NCI-H2029 treated with DMSO at 0.1 percent for 48 hours (cell line): ENCODE data around the gene PCDHGA1.

Experiments
- DNase-seq: peaks from one replicate; lab custom pipeline; 2025; lab: John Stamatoyannopoulos, UW

PCDHGA1 gene

DNA sequence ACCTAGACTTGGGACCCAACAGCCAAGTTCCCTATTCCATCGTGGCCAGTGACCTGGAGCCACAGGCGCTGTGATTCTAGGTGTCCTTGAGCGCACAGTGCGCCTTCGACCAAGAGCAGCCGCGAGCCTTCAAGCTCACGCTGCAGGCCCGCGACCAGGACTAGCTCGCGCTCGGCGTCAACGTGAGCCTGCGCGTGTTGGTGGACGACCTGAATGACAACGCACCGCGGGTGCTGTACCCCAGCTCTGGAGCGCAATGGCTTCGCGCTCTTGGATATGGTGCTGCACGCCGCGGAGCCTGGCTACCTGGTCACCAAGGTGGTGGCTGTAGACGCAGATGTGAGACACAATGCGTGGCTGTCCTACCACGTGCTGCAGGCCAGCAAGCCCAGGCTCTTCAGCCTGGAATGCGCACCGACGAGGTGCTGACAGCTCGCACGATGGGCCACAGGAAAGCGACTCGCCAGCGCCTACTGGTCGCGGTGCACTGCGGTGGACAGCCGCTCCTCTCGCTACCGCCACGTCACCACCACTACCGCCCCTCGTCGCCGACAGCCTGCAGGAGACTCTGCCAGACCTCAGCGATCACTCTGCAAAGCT lies 111.4 kb downstream of the PCDHGA1 start:
- DNase-seq = no peak

DNA sequence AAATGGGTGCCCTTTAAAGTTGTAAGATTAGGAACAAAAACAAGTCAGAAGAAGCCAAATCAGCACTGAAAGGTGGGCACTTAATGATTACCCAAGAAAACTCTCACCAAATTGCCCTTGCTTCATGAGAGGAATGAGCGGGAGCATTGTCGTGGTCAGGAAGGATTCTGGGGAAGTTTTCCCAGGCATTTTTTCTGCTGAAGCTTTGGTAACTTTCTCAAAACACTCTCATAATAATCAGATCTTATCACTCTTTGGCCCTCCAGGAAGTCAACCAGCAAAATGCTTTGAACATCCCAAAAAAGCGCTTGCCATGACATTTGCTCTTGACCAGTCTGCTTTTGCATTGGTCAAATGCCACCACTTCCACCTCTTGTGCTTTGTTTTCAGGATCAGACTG lies 135.0 kb downstream of the PCDHGA1 start:
- DNase-seq = no peak

DNA sequence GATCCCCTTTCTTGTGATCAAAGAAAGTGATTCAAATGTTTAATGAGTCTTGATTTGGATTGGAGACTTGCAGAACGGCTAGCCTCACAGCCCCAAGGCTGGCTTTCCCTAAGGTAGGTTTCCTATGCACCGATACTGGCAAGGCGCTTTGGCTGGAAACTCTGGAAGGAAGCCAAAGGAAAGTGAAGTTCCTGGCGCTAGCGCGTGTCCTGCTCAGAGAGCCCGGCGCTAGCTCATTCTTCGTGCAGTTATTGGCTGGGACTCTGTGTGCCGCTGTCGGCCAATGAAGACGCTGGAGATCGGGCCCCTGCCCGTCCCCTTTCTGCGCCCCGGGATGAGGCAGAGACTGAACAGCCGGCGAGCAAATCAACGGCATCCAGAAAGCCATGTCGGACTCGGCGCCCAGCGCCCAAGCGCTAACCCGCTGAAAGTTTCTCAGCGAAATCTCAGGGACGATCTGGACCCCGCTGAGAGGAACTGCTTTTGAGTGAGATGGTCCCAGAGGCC lies 145.4 kb downstream of the PCDHGA1 start, which contains the start of gene PCDHGC3:
TSS of gene PCDHGC3 (plus strand) at position 342 of the 507 bp plus-strand sequence. CDS start at position 493, 151 bp downstream.
- DNase-seq = peak; percentile 78

DNA sequence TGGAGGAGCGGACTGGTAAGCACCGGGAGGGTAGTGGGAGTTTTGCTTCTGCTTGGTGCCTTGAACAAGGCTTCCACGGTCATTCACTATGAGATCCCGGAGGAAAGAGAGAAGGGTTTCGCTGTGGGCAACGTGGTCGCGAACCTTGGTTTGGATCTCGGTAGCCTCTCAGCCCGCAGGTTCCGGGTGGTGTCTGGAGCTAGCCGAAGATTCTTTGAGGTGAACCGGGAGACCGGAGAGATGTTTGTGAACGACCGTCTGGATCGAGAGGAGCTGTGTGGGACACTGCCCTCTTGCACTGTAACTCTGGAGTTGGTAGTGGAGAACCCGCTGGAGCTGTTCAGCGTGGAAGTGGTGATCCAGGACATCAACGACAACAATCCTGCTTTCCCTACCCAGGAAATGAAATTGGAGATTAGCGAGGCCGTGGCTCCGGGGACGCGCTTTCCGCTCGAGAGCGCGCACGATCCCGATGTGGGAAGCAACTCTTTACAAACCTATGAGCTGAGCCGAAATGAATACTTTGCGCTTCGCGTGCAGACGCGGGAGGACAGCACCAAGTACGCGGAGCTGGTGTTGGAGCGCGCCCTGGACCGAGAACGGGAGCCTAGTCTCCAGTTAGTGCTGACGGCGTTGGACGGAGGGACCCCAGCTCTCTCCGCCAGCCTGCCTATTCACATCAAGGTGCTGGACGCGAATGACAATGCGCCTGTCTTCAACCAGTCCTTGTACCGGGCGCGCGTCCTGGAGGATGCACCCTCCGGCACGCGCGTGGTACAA lies 146.0 kb downstream of the PCDHGA1 start:
- peak; percentile 14 for DNase-seq

DNA sequence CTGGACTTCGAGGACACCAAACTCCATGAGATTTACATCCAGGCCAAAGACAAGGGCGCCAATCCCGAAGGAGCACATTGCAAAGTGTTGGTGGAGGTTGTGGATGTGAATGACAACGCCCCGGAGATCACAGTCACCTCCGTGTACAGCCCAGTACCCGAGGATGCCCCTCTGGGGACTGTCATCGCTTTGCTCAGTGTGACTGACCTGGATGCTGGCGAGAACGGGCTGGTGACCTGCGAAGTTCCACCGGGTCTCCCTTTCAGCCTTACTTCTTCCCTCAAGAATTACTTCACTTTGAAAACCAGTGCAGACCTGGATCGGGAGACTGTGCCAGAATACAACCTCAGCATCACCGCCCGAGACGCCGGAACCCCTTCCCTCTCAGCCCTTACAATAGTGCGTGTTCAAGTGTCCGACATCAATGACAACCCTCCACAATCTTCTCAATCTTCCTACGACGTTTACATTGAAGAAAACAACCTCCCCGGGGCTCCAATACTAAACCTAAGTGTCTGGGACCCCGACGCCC lies 146.8 kb downstream of the PCDHGA1 start:
- DNase-seq = no peak

DNA sequence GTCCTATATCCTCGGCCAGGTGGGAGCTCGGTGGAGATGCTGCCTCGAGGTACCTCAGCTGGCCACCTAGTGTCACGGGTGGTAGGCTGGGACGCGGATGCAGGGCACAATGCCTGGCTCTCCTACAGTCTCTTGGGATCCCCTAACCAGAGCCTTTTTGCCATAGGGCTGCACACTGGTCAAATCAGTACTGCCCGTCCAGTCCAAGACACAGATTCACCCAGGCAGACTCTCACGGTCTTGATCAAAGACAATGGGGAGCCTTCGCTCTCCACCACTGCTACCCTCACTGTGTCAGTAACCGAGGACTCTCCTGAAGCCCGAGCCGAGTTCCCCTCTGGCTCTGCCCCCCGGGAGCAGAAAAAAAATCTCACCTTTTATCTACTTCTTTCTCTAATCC lies 147.5 kb downstream of the PCDHGA1 start:
- DNase-seq = no peak

DNA sequence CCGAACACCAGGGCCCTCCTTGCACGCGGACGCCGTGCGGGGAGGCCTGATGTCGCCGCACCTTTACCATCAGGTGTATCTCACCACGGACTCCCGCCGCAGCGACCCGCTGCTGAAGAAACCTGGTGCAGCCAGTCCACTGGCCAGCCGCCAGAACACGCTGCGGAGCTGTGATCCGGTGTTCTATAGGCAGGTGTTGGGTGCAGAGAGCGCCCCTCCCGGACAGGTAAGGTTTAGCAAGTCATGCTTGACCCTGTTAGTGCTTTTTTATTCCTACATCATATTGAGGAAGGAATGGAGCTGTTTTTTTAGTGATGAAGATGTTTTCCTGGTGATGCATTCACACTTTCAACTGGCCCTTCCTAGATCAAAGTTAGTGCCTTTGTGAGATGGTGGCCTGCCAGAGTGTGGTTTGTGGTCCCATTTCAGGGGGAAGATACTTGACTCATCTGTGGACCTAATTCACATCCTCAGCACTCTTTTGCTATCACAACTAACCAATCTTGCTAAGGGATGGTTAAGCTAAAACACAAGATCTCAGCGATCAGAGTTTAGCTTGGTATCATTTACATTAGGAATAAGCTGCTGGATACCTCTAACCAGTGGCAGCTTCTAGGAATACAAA lies 148.1 kb downstream of the PCDHGA1 start:
- DNase-seq = peak; percentile 61

DNA sequence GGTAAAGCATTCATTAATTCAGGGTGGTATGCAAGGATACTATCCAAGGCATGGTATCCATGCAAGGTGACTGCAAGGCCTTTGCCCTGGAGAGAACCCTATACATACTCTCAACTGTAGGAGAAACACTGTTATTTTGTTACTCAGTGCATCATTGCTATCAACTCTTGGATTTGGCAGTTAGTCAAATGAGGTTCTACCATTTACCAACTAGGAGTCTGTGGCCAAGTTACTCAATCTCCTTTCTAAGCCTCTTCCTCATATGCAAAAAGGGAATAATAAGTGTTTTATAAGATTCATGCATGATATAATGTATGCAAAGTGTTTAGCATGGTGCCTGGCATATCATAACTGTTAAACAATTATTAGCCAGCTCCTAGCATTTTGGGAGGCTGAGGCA lies 149.5 kb downstream of the PCDHGA1 start:
- DNase-seq = no peak

DNA sequence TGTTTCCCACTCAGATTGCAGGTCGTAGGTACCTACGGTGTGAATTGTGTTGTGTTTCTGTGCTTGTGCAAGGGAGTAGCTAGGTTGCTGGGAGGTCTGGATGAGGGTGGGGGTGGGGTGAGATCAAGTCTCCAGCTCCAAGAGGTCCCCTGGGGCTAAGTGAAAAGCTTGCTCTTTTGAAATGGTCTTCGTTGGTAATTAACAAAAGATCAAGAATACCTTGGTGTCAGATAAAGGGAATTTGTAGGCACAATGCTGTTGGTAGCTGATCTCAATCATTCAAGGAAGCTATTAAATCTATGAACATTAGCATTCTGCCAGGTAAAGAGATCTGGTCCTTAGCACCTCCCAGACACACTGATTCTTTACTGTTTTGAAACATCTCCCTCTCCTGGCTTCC lies 153.6 kb downstream of the PCDHGA1 start:
- no peak for DNase-seq

DNA sequence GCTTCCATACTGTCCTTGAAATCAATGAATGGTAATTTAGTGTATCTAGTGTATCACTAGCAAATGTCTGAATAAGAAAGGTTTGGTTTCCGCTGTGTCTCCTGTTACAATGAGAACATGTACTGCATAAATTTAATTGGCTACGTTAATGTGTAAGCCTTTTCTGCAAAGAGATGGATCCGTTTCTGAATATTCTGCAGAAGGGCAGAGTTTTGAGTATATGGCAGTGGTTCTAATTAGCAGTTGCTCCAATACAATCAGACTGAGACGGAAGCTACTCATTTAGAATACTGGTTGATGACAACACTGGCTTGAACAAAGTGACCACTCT lies 154.0 kb downstream of the PCDHGA1 start:
- peak; percentile 13 for DNase-seq

DNA sequence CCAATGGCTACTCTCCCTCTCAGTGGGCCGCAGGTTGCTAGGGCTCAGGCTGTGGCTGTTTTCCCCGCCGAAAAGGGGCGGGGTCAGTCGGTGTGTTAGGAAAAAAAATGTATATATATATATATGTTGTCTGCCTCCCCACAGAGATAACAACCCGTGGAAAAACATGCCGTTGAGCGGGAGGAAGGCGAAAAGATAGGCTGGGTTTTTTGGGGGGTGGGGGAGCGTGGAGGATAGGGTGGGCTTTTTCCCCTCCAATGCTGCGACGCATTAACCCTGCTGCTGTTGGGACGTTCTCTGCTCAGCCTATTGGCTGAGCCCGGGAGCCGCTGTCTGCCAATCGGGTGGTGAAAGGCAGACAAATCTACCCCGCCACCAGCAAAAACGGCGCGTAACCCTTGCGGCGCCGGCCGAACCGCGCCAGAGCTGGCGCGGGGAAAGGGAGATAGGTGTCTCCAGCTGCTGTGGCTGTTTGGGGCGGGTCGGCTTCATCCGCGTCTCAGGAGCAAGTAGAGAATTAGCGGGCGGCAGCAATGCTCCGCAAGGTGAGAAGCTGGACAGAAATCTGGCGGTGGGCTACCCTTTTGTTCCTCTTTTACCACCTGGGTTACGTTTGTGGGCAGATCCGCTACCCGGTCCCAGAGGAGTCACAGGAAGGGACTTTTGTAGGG lies 154.5 kb downstream of the PCDHGA1 start, which contains the start of gene PCDHGC4:
TSS of gene PCDHGC4 (plus strand) at position 390 of the 671 bp plus-strand sequence. CDS start at position 534, 144 bp downstream.
- DNase-seq = peak; percentile 14

DNA sequence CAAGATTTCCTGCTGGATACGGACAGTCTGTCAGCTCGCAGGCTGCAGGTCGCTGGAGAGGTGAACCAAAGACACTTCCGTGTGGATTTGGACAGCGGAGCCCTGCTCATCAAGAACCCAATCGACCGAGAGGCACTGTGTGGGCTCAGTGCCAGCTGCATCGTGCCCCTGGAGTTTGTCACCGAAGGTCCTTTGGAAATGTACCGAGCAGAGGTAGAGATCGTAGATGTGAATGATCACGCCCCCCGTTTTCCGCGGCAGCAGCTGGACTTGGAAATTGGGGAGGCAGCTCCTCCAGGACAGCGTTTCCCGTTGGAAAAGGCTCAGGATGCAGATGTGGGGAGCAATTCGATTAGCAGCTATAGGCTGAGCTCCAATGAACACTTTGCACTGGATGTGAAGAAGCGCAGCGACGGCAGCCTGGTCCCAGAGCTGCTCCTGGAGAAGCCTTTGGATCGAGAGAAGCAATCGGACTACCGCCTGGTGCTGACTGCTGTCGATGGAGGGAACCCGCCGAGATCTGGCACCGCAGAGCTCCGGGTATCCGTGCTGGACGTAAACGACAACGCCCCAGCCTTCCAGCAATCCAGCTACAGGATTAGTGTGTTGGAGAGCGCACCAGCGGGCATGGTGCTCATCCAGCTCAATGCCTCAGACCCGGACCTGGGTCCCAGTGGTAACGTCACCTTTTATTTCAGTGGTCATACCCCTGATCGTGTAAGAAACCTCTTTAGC lies 155.2 kb downstream of the PCDHGA1 start:
- no peak for DNase-seq

DNA sequence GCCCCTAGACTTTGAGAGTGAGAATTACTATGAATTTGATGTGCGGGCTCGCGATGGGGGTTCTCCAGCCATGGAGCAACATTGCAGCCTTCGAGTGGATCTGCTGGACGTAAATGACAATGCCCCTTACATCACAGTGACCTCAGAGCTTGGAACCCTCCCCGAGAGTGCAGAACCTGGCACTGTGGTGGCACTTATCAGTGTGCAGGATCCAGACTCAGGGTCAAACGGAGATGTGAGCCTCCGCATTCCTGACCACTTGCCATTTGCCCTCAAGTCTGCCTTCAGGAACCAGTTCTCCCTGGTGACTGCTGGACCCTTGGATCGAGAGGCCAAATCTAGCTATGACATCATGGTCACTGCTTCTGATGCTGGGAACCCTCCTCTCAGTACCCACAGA lies 155.8 kb downstream of the PCDHGA1 start:
- no peak for DNase-seq

DNA sequence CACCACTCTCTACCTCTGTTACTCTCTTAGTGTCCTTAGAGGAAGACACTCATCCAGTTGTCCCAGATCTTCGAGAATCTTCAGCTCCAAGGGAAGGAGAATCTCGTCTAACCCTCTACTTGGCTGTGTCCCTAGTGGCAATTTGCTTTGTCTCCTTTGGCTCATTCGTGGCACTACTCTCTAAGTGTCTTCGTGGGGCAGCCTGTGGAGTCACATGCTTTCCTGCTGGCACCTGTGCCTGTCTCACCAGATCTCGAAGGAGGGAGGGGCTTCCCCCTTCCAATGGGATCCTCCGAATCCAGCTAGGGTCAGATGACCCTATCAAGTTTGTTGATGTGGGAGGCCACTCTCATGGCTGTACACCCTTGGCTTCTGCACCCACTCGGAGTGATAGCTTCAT lies 156.8 kb downstream of the PCDHGA1 start:
- no peak for DNase-seq

DNA sequence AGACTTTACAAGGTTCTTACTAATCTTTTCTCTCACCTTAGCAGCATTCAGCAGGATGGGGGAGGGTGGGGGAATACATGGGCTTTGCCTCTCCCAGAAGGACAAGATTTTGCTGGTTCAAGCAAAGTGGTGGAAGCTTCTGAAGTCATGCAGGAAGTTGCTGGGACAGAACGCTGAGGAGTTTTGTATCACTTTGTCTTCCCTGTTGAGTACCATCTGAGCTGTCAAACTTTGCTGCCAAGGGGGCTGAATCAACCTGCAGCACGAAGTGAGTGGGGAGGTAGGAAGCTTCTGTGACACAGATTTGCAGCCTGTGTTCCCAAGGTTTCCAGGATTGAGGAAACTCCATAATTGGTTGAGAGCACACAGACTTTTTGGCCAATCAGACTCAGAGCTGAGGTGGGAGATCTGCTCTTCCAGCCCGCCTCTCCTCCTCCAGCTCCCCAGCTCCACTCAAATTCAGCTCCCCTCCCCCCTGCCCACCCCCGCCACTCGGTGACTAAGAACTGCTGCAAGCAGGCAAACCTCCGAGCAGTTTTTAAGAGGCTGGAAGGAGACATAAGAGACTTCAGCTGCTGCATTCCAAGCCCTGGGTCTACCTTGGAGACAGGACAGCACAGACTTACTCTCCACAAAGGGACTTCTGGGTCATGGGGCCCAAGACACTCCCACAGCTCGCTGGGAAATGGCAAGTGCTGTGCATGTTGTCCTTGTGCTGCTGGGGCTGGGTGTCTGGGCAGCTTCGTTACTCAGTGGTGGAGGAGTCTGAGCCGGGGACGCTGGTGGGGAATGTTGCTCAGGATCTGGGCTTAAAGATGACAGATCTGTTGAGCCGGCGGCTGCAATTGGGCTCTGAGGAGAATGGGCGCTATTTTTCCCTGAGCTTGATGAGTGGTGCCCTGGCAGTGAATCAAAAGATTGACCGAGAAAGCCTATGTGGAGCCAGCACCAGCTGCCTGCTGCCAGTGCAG lies 158.6 kb downstream of the PCDHGA1 start, which contains the start of gene PCDHGC5:
TSS of gene PCDHGC5 (plus strand) at position 491 of the 971 bp plus-strand sequence. CDS start at position 651, 160 bp downstream.
- DNase-seq = no peak

DNA sequence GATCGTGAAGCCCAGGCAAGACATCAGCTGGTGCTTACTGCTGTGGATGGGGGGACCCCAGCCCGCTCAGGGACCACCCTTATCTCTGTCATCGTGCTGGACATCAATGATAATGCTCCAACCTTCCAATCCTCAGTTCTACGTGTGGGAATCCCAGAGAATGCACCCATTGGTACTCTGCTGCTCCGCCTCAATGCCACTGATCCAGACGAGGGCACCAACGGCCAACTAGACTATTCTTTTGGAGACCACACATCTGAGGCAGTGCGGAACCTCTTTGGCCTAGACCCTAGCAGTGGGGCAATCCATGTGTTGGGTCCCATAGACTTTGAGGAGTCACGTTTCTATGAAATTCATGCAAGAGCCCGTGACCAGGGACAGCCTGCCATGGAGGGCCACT lies 159.5 kb downstream of the PCDHGA1 start:
- no peak for DNase-seq

DNA sequence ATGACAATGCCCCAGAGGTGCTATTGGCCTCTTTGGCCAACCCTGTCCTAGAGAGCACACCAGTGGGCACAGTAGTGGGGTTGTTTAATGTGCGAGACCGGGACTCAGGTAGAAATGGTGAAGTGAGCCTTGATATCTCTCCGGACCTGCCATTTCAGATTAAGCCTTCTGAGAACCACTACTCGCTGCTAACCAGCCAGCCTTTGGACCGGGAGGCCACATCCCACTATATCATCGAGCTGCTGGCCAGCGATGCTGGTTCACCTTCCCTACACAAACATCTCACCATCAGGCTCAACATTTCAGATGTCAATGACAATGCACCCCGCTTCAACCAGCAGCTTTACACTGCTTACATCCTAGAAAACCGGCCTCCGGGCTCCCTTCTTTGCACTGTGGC lies 160.0 kb downstream of the PCDHGA1 start:
- DNase-seq = no peak

DNA sequence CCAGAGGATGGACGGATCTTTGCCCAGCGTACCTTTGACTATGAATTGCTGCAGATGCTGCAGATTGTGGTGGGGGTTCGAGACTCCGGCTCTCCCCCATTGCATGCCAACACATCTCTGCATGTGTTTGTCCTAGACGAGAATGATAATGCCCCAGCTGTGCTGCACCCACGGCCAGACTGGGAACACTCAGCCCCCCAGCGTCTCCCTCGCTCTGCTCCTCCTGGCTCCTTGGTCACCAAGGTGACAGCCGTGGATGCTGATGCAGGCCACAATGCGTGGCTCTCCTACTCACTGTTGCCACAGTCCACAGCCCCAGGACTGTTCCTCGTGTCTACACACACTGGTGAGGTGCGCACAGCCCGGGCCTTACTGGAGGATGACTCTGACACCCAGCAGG lies 160.5 kb downstream of the PCDHGA1 start:
- no peak for DNase-seq

DNA sequence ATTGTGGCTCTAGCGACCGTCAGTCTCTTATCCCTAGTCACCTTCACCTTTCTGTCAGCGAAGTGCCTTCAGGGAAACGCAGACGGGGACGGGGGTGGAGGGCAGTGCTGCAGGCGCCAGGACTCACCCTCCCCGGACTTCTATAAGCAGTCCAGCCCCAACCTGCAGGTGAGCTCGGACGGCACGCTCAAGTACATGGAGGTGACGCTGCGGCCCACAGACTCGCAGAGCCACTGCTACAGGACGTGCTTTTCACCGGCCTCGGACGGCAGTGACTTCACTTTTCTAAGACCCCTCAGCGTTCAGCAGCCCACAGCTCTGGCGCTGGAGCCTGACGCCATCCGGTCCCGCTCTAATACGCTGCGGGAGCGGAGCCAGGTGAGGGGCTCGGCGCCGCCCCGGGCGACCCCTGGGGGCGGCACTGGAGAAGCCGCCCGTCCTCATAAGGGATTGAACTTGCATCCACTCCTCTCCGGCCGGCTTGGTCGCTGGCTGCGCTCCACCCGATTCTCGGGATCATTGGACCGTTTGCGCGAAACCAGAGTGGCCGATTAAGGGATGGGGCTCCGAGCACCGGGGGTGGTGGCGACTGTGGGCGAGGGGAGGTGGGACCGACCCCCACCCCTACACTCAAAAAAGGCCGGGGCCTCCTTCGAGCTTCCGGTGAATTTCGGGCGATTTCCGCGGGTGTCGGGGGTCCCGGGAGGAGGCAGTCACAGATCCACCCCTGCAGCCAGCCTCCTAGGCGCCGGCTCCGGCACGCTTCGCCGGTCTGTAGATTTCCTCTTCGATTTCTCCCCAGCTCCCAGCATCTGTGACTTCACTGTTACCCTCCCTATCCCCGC lies 161.2 kb downstream of the PCDHGA1 start:
- DNase-seq = no peak
